Measurements from ENCODE around the gene RBMY1E. TPM values are rescaled to one million over a fixed set of nuclear protein-coding genes. Genes with fewer than 3 reads are reported as not detected.
"Not testable (repeated sequence)": the region's sequence is repeated elsewhere in the genome, so short reads cannot be mapped to it uniquely, and the experiment has no call there.

Gene RBMY1E
- total RNA-seq = not detected
- polyA plus RNA-seq (2013, experiment 1 of 2) = not detected
- polyA plus RNA-seq (2013, experiment 2 of 2) = not detected
- long read RNA-seq, experiment 1 = 0 reads
- long read RNA-seq, experiment 2 = 0 reads
- long read RNA-seq, experiment 3 = 0 reads
- long read RNA-seq, experiment 4 = 0 reads

DNA sequence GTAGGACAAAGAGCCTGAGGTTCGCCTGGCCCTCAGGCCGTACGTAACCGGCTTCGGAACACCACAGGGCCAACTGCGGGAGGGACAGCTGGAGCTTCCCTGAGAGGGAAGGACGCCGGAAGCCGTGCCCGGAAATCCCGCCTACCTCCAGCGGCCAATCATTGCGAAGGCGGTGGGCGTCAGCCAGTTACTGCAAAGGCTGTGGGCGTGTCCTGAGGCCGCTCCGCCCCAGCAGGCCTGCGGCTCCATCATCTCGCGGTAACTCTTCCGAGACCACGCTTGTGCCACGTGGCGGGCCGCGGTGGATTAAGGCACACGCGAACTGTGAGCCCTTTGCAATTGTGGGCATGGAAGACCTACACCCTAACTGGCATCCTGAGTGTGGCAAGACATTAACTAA, at the start of gene RBMY1E:
TSS of gene RBMY1E (minus strand) at position 101 of the 400 bp plus-strand sequence. CDS start 1,978 bp downstream, outside the sequence.
- not testable (repeated sequence) for H3K27me3 ChIP-seq (ENCODE audit: control insufficient read depth, insufficient read depth, low read length, poor library complexity, severe bottlenecking); DNase-seq; H3K27ac Mint-ChIP-seq; H3K4me3 ChIP-seq (ENCODE audit: low read length); H3K27ac ChIP-seq (ENCODE audit: low read depth, low read length); H3K9me3 Mint-ChIP-seq; H3K36me3 ChIP-seq (ENCODE audit: control insufficient read depth, insufficient read depth, low read length); H3K9me3 ChIP-seq (ENCODE audit: control insufficient read depth, low read length); H3K4me1 Mint-ChIP-seq; H3K36me3 Mint-ChIP-seq (ENCODE audit: low read depth); H3K4me3 Mint-ChIP-seq; H3K9ac ChIP-seq (ENCODE audit: extremely low read depth, low read length, poor library complexity, severe bottlenecking); H3K27me3 Mint-ChIP-seq (ENCODE audit: insufficient read depth); H3K4me1 ChIP-seq (ENCODE audit: control insufficient read depth, insufficient read depth, low read length)
- WGBS, 2 experiments (ENCODE audit: insufficient coverage in 1 of 2, insufficient read length in 1 of 2) = no CpG with 5 or more reads among the region's 29 CpGs

DNA sequence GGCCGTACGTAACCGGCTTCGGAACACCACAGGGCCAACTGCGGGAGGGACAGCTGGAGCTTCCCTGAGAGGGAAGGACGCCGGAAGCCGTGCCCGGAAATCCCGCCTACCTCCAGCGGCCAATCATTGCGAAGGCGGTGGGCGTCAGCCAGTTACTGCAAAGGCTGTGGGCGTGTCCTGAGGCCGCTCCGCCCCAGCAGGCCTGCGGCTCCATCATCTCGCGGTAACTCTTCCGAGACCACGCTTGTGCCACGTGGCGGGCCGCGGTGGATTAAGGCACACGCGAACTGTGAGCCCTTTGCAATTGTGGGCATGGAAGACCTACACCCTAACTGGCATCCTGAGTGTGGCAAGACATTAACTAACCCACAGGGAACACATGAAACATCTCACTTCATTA, 23.4 kb downstream of the RBMY1E start, which contains the start of gene RBMY1D:
TSS of gene RBMY1D (minus strand) at position 101 of the 400 bp plus-strand sequence. CDS start 2,013 bp downstream, outside the sequence.
- H3K27ac Mint-ChIP-seq; H3K27me3 ChIP-seq (ENCODE audit: control insufficient read depth, insufficient read depth, low read length, poor library complexity, severe bottlenecking); DNase-seq; H3K4me3 Mint-ChIP-seq; H3K27me3 Mint-ChIP-seq (ENCODE audit: insufficient read depth); H3K27ac ChIP-seq (ENCODE audit: low read depth, low read length); H3K4me3 ChIP-seq (ENCODE audit: low read length); H3K9me3 Mint-ChIP-seq; H3K36me3 Mint-ChIP-seq (ENCODE audit: low read depth); H3K4me1 Mint-ChIP-seq; H3K36me3 ChIP-seq (ENCODE audit: control insufficient read depth, insufficient read depth, low read length); H3K9me3 ChIP-seq (ENCODE audit: control insufficient read depth, low read length); H3K9ac ChIP-seq (ENCODE audit: extremely low read depth, low read length, poor library complexity, severe bottlenecking); H3K4me1 ChIP-seq (ENCODE audit: control insufficient read depth, insufficient read depth, low read length): not testable (repeated sequence)
- no CpG with 5 or more reads among the region's 28 CpGs for WGBS, 2 experiments (ENCODE audit: insufficient coverage in 1 of 2, insufficient read length in 1 of 2)

DNA sequence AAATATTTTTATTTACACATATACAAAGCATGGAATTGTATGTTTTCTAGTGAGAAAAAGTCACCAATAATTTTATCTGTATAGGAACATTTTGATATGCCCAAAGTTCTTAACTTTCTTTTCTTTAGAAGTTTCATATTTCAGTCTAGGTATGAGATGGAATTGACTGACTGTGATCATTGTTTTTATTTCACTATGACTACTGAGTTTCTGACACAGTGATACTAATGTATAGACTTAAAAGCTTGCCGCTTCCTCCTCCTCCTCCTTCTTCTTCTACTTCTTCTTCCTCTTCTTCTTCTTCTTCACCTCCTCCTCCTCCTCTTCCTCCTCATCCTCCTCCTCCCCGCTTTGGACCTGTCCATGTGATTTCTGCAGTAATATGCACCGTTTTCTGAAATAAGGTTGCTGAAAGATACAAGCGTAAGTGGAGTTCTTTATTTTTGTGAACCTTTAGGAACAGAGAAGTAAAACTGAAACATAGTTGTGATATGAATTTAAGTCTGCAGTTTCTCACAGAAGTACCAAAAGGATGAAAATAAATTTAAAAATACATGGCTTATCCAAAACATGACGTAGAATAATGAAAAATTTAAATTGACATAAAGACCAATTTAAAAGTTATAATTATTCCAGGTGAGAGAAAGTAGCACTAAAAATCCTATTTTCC, 48.3 kb downstream of the RBMY1E start:
- WGBS, 2 experiments (ENCODE audit: insufficient coverage in 1 of 2, insufficient read length in 1 of 2) = no CpG with 5 or more reads among the region's 5 CpGs
- H3K9ac ChIP-seq (ENCODE audit: extremely low read depth, low read length, poor library complexity, severe bottlenecking); H3K4me1 ChIP-seq (ENCODE audit: control insufficient read depth, insufficient read depth, low read length); DNase-seq; H3K27ac ChIP-seq (ENCODE audit: low read depth, low read length); H3K9me3 Mint-ChIP-seq; H3K36me3 ChIP-seq (ENCODE audit: control insufficient read depth, insufficient read depth, low read length); H3K4me1 Mint-ChIP-seq; H3K27me3 Mint-ChIP-seq (ENCODE audit: insufficient read depth); H3K36me3 Mint-ChIP-seq (ENCODE audit: low read depth); H3K27ac Mint-ChIP-seq; H3K4me3 ChIP-seq (ENCODE audit: low read length); H3K27me3 ChIP-seq (ENCODE audit: control insufficient read depth, insufficient read depth, low read length, poor library complexity, severe bottlenecking); H3K9me3 ChIP-seq (ENCODE audit: control insufficient read depth, low read length); H3K4me3 Mint-ChIP-seq: not testable (repeated sequence)

Other genes with a start within 250 kb of the RBMY1E start
- not detected for gene RBMY1D, start 23.5 kb downstream of the RBMY1E start, total RNA-seq

Data from endodermal cell (in vitro differentiated cells).